Spleen (tissue), 11 donors: ENCODE measurements around the gene SUPT5H. TPM values are rescaled to one million over a fixed set of nuclear protein-coding genes. Genes with fewer than 3 reads are reported as not detected.

ENCODE experiments used
- DNase-seq: peaks from one replicate; pipeline ENCODE4 v3.0.0-alpha.2; 2020
- H3K27ac ChIP-seq, 8 donors: fragments of 200-600 bp; sonication (generic) in 7 of 8; 1 replicate in 4 of 8; 2 replicates in 4 of 8; pipeline versions ENCODE4 v1.5.0 to v1.8.0; 2016 to 2021; ENCODE audit warnings: inconsistent platforms in 4 of 8, mild to moderate bottlenecking in 4 of 8, moderate library complexity in 1 of 8
- H3K27me3 ChIP-seq, 7 donors: fragments of 200-600 bp; sonication (generic) in 6 of 7; replicated peaks in 1 of 7; 1 replicate in 4 of 7; 2 replicates in 3 of 7; pipeline versions ENCODE4 v1.5.0 to v1.8.0; 2016 to 2021; ENCODE audit warnings: inconsistent platforms in 3 of 7, mild to moderate bottlenecking in 1 of 7
- H3K36me3 ChIP-seq, 6 donors: fragments of 200-600 bp; sonication (generic) in 5 of 6; 1 replicate in 4 of 6; 2 replicates in 2 of 6; pipeline versions ENCODE4 v1.5.0 to v1.8.0; 2016 to 2021; ENCODE audit warnings: inconsistent platforms in 2 of 6
- H3K4me1 ChIP-seq, 6 donors: fragments of 200-600 bp; sonication (generic) in 5 of 6; 1 replicate in 3 of 6; 2 replicates in 3 of 6; pipeline versions ENCODE4 v1.5.0 to v1.8.0; 2016 to 2021; ENCODE audit warnings: inconsistent platforms in 3 of 6
- H3K4me3 ChIP-seq, 8 donors: fragments of 200-600 bp; sonication (generic) in 7 of 8; 1 replicate in 4 of 8; 2 replicates in 4 of 8; pipeline versions ENCODE4 v1.5.0 to v1.8.0; 2016 to 2021; ENCODE audit warnings: inconsistent platforms in 4 of 8, mild to moderate bottlenecking in 4 of 8, moderate library complexity in 2 of 8
- H3K9me3 ChIP-seq, 8 donors: fragments of 200-600 bp; sonication (generic) in 7 of 8; 1 replicate in 4 of 8; 2 replicates in 4 of 8; pipeline versions ENCODE4 v1.5.0 to v1.8.0; 2016 to 2021; ENCODE audit warnings: inconsistent platforms in 4 of 8
- CTCF ChIP-seq, 11 experiments: fragments of 200-600 bp in 7 of 11; fragments of 450-650 bp in 4 of 11; sonication (generic) in 4 of 11; IDR thresholded peaks in 8 of 11; conservative IDR thresholded peaks in 3 of 11; 1 replicate in 7 of 11; 2 replicates in 4 of 11; pipeline versions ENCODE4 v1.4.0 to v1.8.0; 2016 to 2021; ENCODE audit warnings: antibody characterized with exemption in 11 of 11, inconsistent platforms in 4 of 11, mild to moderate bottlenecking in 1 of 11
- POLR2A ChIP-seq, 3 donors: fragments of 450-650 bp; IDR thresholded peaks; one replicate each; pipeline ENCODE4 v1.5.1; 2017; ENCODE audit warnings: antibody characterized with exemption in 3 of 3, mild to moderate bottlenecking in 1 of 3
- POLR2AphosphoS5 ChIP-seq, 3 donors: sonication (generic); formaldehyde crosslinking; IDR thresholded peaks; one replicate each; pipeline ENCODE4 v1.5.1; 2017; ENCODE audit warnings: antibody characterized with exemption in 3 of 3
- WGBS, 5 donors: extraction: QIAGEN DNeasy Blood & Tissue Kit in 3 of 5; methylation state at CpG; one replicate each; pipeline versions ENCODE4 v1.1.5 to v1.1.7; 2013 to 2018; 5-methylcytosine and 5-hydroxymethylcytosine counted together
- intact Hi-C: fragments of 100-400 bp; cut with DNase I; formaldehyde crosslinking; loops from one replicate; pipeline ENCODE4 v1.15.0; 2023; ENCODE audit warnings: low total_unique reads
- polyA plus RNA-seq, 3 donors: library from polyadenylated mRNA; stranded (reverse); fragments of 200-250 nt; gene quantifications; one replicate each; pipeline ENCODE4 v1.2.1, GENCODE V29; 2013
- total RNA-seq, 7 donors: library from RNA; depleted of rRNA in 3 of 7; stranded (reverse); fragments of >200 nt in 3 of 7; fragmentation: NEBNext Ultra II Directional in 4 of 7; extraction: Animal tissue kit (Norgen Biotek cat#: 25700) in 4 of 7; gene quantifications; one replicate each; pipeline versions ENCODE4 v1.1.0 to v1.2.1, GENCODE V29; 2016 to 2021
- donor health status: healthy with polysubstance abuse.
- donor health status: DM: no; HTN: no; CAD: no; lungs with moderate emphysema.
- donor health status: DM: no; HTN: no; CAD: no.
- donor health status: Bipolar disorder and iron deficiency.
- donor health status: healthy.
- donor health status: DM: no; HTN: no; CAD: no.
- donor health status: DM: yes; HTN: yes; CAD: no.

The SUPT5H gene
- total and polyA plus RNA-seq, 10 donors: 95.8 to 225 (median 109) TPM

DNA sequence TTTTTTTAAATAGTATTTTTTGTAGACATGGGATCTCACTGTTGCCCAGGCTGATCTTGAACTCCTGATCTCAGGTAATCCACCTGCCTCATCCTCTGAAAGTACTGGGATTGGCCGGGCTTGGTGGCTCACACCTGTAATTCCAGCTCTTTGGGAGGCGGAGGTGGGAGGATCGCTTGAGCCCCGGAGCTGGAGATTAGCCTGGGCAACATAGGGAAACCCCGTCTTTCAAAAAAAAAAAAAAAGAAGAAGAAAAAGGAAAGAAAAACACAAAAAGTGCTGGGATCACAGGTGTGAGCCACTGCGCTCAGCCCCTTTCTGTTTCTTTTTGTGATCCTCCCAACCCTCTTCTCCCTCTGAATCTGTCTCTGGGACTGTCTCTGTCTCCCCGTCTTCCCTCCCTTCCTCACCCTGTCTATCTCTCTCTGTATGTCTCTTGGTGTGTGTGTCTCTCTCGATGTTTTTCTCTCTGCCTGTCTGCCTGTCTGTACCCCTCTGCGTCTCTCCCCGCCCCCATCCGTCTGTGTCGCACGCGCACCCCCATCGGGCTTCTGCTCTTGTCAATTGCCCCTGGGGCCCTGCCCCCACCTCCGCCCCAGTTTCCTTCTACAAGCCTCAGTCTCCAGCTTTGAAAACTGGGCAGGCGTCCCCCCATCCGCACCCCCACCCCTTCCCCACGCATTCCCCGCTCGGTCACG lies 39.3 kb upstream of the SUPT5H start:
- intact Hi-C loops: no loop called here
- WGBS, 5 donors: 13 to 16% (median 14%) methylated on average over 21 to 22 of the region's 22 CpGs
- DNase-seq: peak; percentile 96

GRCh38 chr19:39406656-39407409 lies 38.5 kb upstream of the SUPT5H start, which contains the start of gene ZFP36:
ZFP36 (plus strand) TSS chr19:39406847; CDS start chr19:39406905, 58 bp downstream.
- Histone ChIP-seq H3K27me3 (no peaks in the 10 kb centered on the region), H3K9me3 (no peaks in the 10 kb centered on the region), H3K27ac (peak within 1 kb of the TSS; percentile 88 to 100 (median 99)), H3K4me3 (peak within 1 kb of the TSS; percentile 74 to 100 (median 96)), H3K36me3 (peaks cover 4 to 22% (median 16%) of the 10 kb centered on the region in 6 donors), H3K4me1 (peaks cover 41 to 83% (median 73%) of the 10 kb centered on the region in 6 donors)
- peak in 2 of 11 experiments; percentile 8 to 22 for TF ChIP-seq CTCF (IDR thresholded peaks at IDR 0.05 in 8 of 11, conservative IDR thresholded peaks at IDR 0.05 in 3 of 11)
- TF ChIP-seq POLR2AphosphoS5 (IDR thresholded peaks at IDR 0.05): peak; percentile 100
- TF ChIP-seq POLR2A (IDR thresholded peaks at IDR 0.05): peak; percentile 99 to 100 (median 100)
- intact Hi-C loops: no loop called here
- DNase-seq: peak; percentile 97
- WGBS, 5 donors: 0 to 1% (median 1%) methylated on average over 24 to 56 of the region's 56 CpGs

More for the DNA sequence above, 39.3 kb upstream of the SUPT5H start:
- no peaks in the 10 kb centered on the region for H3K9me3 ChIP-seq
- no peaks in the 10 kb centered on the region for H3K27me3 ChIP-seq
- peak overlapping the region; percentile 74 to 100 (median 96) for H3K4me3 ChIP-seq
- no peak for TF ChIP-seq POLR2A (IDR thresholded peaks at IDR 0.05)
- H3K4me1 ChIP-seq: peaks cover 41 to 83% (median 73%) of the 10 kb centered on the region in 6 donors
- H3K27ac ChIP-seq: peak overlapping the region; percentile 88 to 100 (median 99)
- H3K36me3 ChIP-seq: peaks cover 4 to 22% (median 16%) of the 10 kb centered on the region in 6 donors

GRCh38 chr19:39407410-39407659 lies 38.0 kb upstream of the SUPT5H start:
- DNase-seq: no peak
- intact Hi-C loops: no loop called here
- no peak for TF ChIP-seq POLR2AphosphoS5 (IDR thresholded peaks at IDR 0.05)
- no peak for TF ChIP-seq POLR2A (IDR thresholded peaks at IDR 0.05)
- TF ChIP-seq CTCF (IDR thresholded peaks at IDR 0.05 in 8 of 11, conservative IDR thresholded peaks at IDR 0.05 in 3 of 11): no peak
- WGBS, 5 donors: 0 to 1% (median 0%) methylated on average over 7 to 14 of the region's 14 CpGs
- Histone ChIP-seq H3K9me3 (no peaks in the 10 kb centered on the region), H3K4me1 (peaks cover 37 to 79% (median 70%) of the 10 kb centered on the region in 6 donors), H3K36me3 (peaks cover 4 to 22% (median 16%) of the 10 kb centered on the region in 6 donors), H3K27ac (peak overlapping the region; percentile 88 to 100 (median 99)), H3K27me3 (no peaks in the 10 kb centered on the region), H3K4me3 (peak overlapping the region; percentile 74 to 100 (median 96))

GRCh38 chr19:39407660-39408391 lies 37.6 kb upstream of the SUPT5H start:
- peak; percentile 88 to 95 (median 91) for TF ChIP-seq POLR2AphosphoS5 (IDR thresholded peaks at IDR 0.05)
- peak in 2 of 3 donors; percentile 22 to 35 for TF ChIP-seq POLR2A (IDR thresholded peaks at IDR 0.05)
- no peak for TF ChIP-seq CTCF (IDR thresholded peaks at IDR 0.05 in 8 of 11, conservative IDR thresholded peaks at IDR 0.05 in 3 of 11)
- intact Hi-C loops: no loop called here
- Histone ChIP-seq H3K27ac (peak overlapping the region; percentile 88 to 100 (median 99)), H3K9me3 (no peaks in the 10 kb centered on the region), H3K4me3 (peak overlapping the region; percentile 74 to 100 (median 96)), H3K36me3 (peaks cover 4 to 22% (median 16%) of the 10 kb centered on the region in 6 donors), H3K4me1 (peaks cover 37 to 74% (median 67%) of the 10 kb centered on the region in 6 donors), H3K27me3 (no peaks in the 10 kb centered on the region)
- peak; percentile 94 for DNase-seq
- 7 to 21% (median 13%) methylated on average over 27 to 40 of the region's 40 CpGs for WGBS, 5 donors
